Measurements from ENCODE around the gene AP5S1.

Gene AP5S1, protein sequence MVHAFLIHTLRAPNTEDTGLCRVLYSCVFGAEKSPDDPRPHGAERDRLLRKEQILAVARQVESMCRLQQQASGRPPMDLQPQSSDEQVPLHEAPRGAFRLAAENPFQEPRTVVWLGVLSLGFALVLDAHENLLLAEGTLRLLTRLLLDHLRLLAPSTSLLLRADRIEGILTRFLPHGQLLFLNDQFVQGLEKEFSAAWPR

DNA sequence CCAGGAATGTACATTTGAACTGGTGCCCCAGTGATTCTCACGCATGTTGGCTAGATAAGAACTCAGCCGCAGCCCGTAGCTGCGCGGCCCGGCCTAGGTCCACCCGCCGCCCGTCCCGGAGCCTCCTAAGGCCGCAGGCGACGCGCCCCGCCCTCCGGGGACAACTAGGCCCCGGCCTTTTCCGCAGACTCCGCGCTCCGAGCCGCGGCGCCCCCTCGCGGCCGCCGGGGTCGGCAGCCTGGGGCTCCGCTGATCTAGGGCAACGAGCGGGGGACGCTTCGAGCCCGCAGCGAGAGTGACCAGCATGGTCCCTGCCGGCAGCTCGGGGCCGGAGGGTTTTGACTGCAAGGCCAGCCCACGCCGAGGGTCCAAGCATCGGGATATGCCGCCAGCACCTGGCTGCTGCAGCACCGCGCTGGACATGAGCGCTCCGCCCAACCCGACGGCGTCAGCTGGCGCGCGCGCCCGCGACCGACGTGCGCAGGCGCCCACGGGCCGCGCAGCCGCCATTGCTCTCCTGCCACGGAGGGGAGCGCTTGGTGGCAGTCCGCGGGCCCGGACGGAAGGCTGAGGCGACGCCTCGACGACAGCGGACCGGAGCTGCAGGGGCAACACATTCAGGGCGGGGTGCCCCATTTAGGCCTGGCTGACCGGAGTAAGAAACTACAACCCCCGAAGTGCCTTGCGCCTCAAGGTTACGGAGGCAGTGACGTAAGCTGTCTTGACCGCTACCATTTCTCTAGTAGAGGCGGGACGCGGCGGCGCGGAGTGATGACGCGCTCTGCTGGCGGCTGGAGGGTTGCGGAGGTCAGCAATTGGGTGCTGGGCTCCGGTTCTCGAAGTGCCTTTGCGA, at the start of gene AP5S1:
AP5S1 (plus strand) TSS at position 500 of the 853 bp plus-strand sequence. CDS start 1,571 bp downstream, outside the sequence.
- peak within 1 kb of the TSS; percentile 85 for H3K9ac ChIP-seq (ENCODE audit: low read length)
- H3K4me3 ChIP-seq (ENCODE audit: low read depth in 1 of 2, low read length in 2 of 2) = peak within 1 kb of the TSS; percentile 70 to 76
- H3K27ac ChIP-seq (ENCODE audit: low read depth, low read length) = peak within 1 kb of the TSS; percentile 97
- peaks cover 21% of the 10 kb centered on the region for H3K36me3 ChIP-seq (ENCODE audit: insufficient read depth, low read length)
- H3K9me3 ChIP-seq (ENCODE audit: low read length) = no peaks in the 10 kb centered on the region
- no peaks in the 10 kb centered on the region for H3K27me3 ChIP-seq (ENCODE audit: control insufficient read depth in 1 of 2, insufficient read depth in 2 of 2, low read length in 2 of 2)
- peaks cover 25% of the 10 kb centered on the region for H3K4me1 ChIP-seq (ENCODE audit: insufficient read depth, low read length)

DNA sequence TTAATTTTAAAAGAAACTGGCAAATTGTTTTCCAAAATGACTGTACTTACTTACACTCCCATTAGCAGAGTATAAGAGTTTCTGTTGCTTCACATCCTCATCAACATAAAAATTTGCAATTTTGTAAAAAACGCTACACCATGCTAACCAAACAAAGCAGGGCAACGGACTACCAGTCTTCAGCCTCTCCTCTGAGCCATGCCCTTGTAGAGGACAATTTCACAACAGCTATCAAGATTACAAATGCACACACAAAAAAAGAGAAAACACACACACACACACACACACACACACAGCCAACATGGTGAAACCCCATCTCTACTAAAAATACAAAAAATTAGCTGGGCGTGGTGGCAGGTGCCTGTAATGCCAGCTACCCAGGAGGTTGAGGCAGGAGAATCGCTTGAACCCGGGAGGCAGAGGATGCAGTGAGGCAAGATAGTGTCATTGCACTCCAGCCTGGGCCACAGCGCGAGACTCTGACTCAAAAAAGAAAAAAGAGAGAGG, 48.7 kb upstream of the AP5S1 start:
- Histone ChIP-seq H3K27ac (ENCODE audit: low read depth, low read length) (no peak overlapping the region), H3K9ac (ENCODE audit: low read length) (no peak overlapping the region), H3K27me3 (ENCODE audit: control insufficient read depth in 1 of 2, insufficient read depth in 2 of 2, low read length in 2 of 2) (no peaks in the 10 kb centered on the region), H3K4me3 (ENCODE audit: low read depth in 1 of 2, low read length in 2 of 2) (no peak overlapping the region), H3K9me3 (ENCODE audit: low read length) (no peaks in the 10 kb centered on the region), H3K4me1 (ENCODE audit: insufficient read depth, low read length) (peaks cover 10% of the 10 kb centered on the region), H3K36me3 (ENCODE audit: insufficient read depth, low read length) (no peaks in the 10 kb centered on the region)

DNA sequence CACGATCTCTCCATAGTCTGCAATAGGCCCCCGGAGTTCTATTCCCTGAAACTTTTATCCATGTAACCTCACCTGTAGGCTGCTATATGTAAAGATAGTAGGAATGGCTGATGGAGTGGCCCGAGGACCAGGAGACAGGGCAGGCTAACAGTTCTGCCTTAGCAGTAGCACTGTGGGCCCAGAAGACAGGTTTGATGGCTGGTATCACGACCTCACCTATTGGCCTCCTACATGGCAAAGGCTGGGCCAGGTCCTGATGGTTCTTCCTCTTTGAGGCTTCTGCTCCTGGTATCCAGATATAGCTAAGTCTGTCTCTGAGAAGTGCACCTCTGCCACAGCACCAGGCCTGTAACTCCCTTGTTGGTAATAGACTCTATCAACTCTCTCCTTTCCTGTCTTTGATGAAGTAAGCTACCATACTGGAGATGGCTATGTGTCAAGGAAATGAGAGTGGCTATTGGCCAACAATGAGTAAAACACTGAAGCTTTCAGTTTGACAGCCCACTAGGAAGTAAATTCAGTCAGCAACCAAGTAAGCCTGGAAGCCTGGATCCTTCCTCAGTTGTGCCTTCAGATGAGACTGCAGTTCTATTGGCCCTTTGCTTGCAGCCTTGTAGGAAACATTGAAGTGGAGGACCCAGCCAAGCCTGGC, 44.8 kb upstream of the AP5S1 start:
- Histone ChIP-seq H3K9ac (ENCODE audit: low read length) (no peak overlapping the region), H3K27ac (ENCODE audit: low read depth, low read length) (no peak overlapping the region), H3K9me3 (ENCODE audit: low read length) (no peaks in the 10 kb centered on the region), H3K4me3 (ENCODE audit: low read depth in 1 of 2, low read length in 2 of 2) (no peak overlapping the region), H3K4me1 (ENCODE audit: insufficient read depth, low read length) (peaks cover 14% of the 10 kb centered on the region), H3K36me3 (ENCODE audit: insufficient read depth, low read length) (no peaks in the 10 kb centered on the region), H3K27me3 (ENCODE audit: control insufficient read depth in 1 of 2, insufficient read depth in 2 of 2, low read length in 2 of 2) (no peaks in the 10 kb centered on the region)

DNA sequence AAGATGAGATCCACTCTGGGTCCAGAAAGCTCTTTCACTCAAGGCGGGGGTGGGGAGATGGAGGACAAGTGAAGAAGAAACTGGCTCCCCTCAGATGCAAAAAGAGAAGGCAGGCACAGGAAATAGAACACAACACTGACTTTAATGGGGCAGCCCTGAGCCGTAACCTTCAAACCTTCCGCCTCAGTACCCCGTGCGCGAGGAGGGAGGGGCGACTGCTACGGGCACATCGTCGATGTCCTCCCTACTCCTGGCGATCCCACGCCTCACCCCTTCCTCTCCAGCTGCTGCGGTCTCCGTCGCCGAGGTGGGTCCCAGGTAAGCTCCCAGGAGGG, 43.0 kb upstream of the AP5S1 start:
- Histone ChIP-seq H3K36me3 (ENCODE audit: insufficient read depth, low read length) (no peaks in the 10 kb centered on the region), H3K4me1 (ENCODE audit: insufficient read depth, low read length) (peaks cover 24% of the 10 kb centered on the region), H3K27me3 (ENCODE audit: control insufficient read depth in 1 of 2, insufficient read depth in 2 of 2, low read length in 2 of 2) (no peaks in the 10 kb centered on the region), H3K4me3 (ENCODE audit: low read depth in 1 of 2, low read length in 2 of 2) (peak overlapping the region; percentile 67 to 73), H3K9ac (ENCODE audit: low read length) (no peak overlapping the region), H3K27ac (ENCODE audit: low read depth, low read length) (no peak overlapping the region), H3K9me3 (ENCODE audit: low read length) (no peaks in the 10 kb centered on the region)

DNA sequence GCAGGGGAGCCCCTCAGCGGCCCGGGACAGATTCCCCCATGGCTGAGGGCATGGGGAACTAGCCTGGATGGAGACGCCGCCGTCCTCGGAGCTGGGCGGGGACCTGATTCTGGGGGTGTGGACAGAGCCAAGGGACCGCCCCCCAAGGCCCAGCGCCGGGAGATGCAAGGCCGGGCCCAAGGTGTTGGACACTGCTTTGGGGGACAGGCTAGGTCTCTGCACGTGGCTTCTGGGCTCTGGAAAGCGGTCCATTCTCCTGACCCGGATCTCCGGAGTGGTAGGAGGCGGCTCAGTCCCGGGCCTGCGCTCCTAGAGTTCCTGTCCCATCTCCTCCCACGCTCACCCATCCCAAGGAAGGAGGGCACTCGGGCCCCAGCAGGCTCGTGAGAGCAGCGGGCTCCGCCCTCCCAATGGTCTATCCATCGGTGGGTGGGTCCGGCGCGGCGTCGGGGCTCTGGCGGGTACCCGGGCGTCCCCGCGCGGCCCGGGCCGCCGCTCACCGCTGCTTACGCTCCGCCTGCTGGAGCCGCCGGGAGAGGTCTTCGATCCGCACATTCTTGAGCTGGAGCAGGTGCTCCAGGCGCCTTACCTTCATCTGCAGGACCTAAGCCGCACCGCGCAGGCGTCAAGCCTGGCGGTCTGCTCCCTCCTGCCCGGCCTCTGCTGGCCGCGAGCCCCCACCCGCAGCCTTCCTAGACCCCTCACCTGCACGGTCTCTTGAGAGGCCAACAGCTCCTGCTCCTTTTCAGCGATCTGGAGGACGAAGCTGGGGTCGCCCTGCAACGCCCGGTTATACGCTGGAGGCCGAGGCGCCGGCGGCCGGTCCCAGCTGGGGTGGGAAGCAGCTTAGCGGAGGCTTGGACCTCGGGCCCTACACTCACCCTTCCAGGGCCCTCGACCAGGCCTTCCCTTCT, 42.4 kb upstream of the AP5S1 start:
- Histone ChIP-seq H3K27me3 (ENCODE audit: control insufficient read depth in 1 of 2, insufficient read depth in 2 of 2, low read length in 2 of 2) (no peaks in the 10 kb centered on the region), H3K4me3 (ENCODE audit: low read depth in 1 of 2, low read length in 2 of 2) (peak overlapping the region; percentile 67 to 73), H3K36me3 (ENCODE audit: insufficient read depth, low read length) (no peaks in the 10 kb centered on the region), H3K27ac (ENCODE audit: low read depth, low read length) (no peak overlapping the region), H3K9me3 (ENCODE audit: low read length) (no peaks in the 10 kb centered on the region), H3K9ac (ENCODE audit: low read length) (no peak overlapping the region), H3K4me1 (ENCODE audit: insufficient read depth, low read length) (peaks cover 24% of the 10 kb centered on the region)

DNA sequence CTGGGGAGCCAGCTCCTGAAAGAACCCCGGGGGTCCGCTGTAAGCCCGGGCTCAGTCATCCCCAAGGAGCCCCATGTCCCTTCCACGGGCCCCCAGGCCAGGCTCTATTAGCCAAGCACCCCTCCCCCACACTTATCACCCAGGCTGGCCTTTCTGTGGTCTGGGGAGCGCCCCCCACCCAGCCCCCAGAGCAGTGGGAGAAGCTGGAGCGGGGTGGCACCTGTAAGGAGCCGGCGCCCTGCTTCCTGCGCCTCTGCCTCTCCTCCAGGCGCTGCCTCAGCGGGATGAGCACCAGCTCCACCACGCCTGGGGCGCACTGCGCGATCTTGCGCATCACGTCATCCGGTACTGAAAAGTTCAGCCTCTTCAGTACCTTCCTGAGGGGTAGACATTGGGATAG, 41.4 kb upstream of the AP5S1 start:
- no peaks in the 10 kb centered on the region for H3K9me3 ChIP-seq (ENCODE audit: low read length)
- H3K27me3 ChIP-seq (ENCODE audit: control insufficient read depth in 1 of 2, insufficient read depth in 2 of 2, low read length in 2 of 2) = no peaks in the 10 kb centered on the region
- no peak overlapping the region for H3K27ac ChIP-seq (ENCODE audit: low read depth, low read length)
- no peak overlapping the region for H3K4me3 ChIP-seq (ENCODE audit: low read depth in 1 of 2, low read length in 2 of 2)
- no peaks in the 10 kb centered on the region for H3K36me3 ChIP-seq (ENCODE audit: insufficient read depth, low read length)
- peaks cover 31% of the 10 kb centered on the region for H3K4me1 ChIP-seq (ENCODE audit: insufficient read depth, low read length)
- no peak overlapping the region for H3K9ac ChIP-seq (ENCODE audit: low read length)

DNA sequence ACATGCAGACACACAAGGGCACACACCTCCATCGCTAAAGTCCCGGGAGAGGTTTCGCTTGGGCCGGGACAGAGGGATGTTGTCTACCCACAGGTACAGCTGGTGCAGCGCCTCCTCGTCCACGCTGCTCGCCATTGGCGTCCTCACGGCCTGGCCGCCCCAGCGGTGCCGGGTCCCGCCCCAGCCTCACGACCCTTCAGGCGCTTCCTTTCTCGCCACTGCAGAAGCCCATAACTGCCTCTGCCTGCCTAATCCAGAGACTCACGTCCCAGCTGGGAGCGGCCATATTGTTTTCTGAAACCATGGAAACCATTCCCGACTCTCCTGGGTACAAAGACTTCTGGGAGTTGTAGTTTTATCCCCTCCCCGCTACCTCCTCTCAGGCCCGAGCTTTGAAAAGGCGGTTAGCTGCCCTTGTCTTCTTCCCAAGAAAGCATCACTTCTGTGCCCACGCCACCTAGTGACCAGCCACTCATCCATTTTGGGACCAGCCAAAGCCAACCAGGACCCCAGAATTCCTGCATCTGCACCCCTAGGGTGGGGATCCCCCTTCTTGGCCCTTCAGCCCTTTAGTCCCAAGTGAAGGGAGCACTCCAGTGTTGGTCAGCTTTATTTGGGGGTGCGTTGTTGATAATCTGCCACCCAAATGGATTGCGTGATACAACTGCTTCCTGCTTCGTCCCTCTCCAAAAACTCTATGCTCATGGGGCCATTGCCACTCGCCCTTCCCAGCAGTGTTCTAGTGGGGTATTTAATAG, 39.0 kb upstream of the AP5S1 start, which contains the start of gene SPEF1:
SPEF1 (minus strand) TSS at position 296 of the 758 bp plus-strand sequence; CDS start at position 135, 161 bp downstream.
- Histone ChIP-seq H3K9me3 (ENCODE audit: low read length) (no peaks in the 10 kb centered on the region), H3K4me1 (ENCODE audit: insufficient read depth, low read length) (peaks cover 48% of the 10 kb centered on the region), H3K9ac (ENCODE audit: low read length) (no peak within 1 kb of the TSS), H3K4me3 (ENCODE audit: low read depth in 1 of 2, low read length in 2 of 2) (peak within 1 kb of the TSS in 1 of 2 donors; percentile 72), H3K27ac (ENCODE audit: low read depth, low read length) (peak within 1 kb of the TSS; percentile 37), H3K27me3 (ENCODE audit: control insufficient read depth in 1 of 2, insufficient read depth in 2 of 2, low read length in 2 of 2) (no peaks in the 10 kb centered on the region), H3K36me3 (ENCODE audit: insufficient read depth, low read length) (no peaks in the 10 kb centered on the region)

DNA sequence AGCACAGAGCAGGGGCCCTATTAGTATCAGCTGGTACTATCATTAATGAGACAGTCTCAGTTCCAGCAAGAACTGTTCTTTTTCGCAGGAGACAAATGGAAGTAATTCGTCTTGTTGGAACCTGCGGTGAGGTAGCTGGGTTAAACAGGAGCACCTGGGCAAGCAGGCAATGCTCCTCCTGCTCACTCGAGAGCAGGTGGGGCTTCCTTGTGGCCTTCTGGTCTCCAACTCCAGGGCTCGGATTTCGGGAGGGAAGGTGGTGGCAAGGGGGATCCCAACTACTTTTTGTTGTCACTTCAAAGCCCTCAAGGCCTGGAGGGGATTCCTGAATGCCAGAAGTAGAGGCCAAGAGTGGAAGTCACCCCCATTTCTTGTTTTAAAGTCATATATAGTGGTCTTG, 37.8 kb upstream of the AP5S1 start:
- Histone ChIP-seq H3K4me1 (ENCODE audit: insufficient read depth, low read length) (peaks cover 47% of the 10 kb centered on the region), H3K27me3 (ENCODE audit: control insufficient read depth in 1 of 2, insufficient read depth in 2 of 2, low read length in 2 of 2) (no peaks in the 10 kb centered on the region), H3K36me3 (ENCODE audit: insufficient read depth, low read length) (no peaks in the 10 kb centered on the region), H3K9ac (ENCODE audit: low read length) (no peak overlapping the region), H3K4me3 (ENCODE audit: low read depth in 1 of 2, low read length in 2 of 2) (no peak overlapping the region), H3K27ac (ENCODE audit: low read depth, low read length) (no peak overlapping the region), H3K9me3 (ENCODE audit: low read length) (no peaks in the 10 kb centered on the region)

DNA sequence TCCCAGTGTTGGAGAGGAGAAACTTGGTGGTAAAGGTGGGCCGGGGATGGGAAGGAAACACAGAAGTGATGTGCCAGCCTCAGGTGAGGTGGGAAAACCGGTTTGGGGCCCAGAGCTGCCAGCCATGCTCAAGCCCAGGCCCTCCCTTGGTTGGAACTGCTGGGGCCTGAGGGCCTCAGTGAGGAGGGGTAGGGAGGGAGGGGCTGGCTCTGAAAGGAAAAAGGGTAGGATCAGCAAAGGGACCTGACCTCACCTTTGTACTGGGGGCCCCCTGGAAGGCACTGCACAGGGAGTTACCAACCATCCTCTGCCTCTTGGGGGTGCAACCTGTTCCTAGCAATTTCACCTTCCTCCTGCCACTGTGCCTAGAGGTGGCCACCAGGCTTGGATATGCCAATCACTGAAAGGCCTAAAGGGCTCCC, 37.3 kb upstream of the AP5S1 start:
- Histone ChIP-seq H3K27ac (ENCODE audit: low read depth, low read length) (no peak overlapping the region), H3K9ac (ENCODE audit: low read length) (no peak overlapping the region), H3K27me3 (ENCODE audit: control insufficient read depth in 1 of 2, insufficient read depth in 2 of 2, low read length in 2 of 2) (no peaks in the 10 kb centered on the region), H3K9me3 (ENCODE audit: low read length) (no peaks in the 10 kb centered on the region), H3K36me3 (ENCODE audit: insufficient read depth, low read length) (no peaks in the 10 kb centered on the region), H3K4me1 (ENCODE audit: insufficient read depth, low read length) (peaks cover 47% of the 10 kb centered on the region), H3K4me3 (ENCODE audit: low read depth in 1 of 2, low read length in 2 of 2) (no peak overlapping the region)

DNA sequence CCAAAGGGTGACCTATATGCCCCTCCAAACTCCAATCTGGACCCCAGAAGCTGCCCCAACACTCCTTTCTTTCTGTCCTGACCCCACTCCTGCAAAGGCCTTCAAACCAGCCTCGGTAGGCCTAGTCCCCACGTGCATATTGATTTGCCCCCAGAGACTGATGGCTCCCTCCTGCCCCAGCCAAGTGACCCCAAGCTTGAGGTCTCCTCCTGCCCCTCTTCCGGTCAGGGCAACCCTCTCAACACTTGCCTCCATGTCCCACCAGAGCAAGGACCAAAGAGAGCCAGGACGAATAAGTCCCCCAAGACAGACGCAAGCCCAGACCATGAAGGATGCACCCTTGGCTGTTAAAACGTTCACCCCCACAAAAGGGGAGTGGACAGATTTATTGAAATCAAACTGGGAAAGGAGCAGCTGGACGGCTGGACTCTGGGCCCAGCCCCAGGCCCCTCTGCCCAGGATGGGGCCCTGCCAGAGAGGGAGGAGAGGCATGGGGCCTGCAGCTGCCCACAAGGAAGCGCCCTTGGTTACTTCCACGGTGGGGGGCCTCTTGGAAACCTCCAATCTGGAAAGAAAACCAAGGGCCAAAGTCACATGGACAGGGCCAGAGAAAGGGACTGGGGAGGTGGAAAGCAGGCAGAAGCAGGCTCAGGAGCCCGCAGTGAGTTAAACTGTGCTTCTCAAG, 36.7 kb upstream of the AP5S1 start:
- Histone ChIP-seq H3K4me3 (ENCODE audit: low read depth in 1 of 2, low read length in 2 of 2) (no peak overlapping the region), H3K36me3 (ENCODE audit: insufficient read depth, low read length) (no peaks in the 10 kb centered on the region), H3K9ac (ENCODE audit: low read length) (no peak overlapping the region), H3K9me3 (ENCODE audit: low read length) (no peaks in the 10 kb centered on the region), H3K4me1 (ENCODE audit: insufficient read depth, low read length) (peaks cover 41% of the 10 kb centered on the region), H3K27me3 (ENCODE audit: control insufficient read depth in 1 of 2, insufficient read depth in 2 of 2, low read length in 2 of 2) (no peaks in the 10 kb centered on the region), H3K27ac (ENCODE audit: low read depth, low read length) (no peak overlapping the region)
